Spleen (tissue), 11 donors: Measurements from ENCODE around the gene OR4F6. TPM values are rescaled to one million over a fixed set of nuclear protein-coding genes. Genes with fewer than 3 reads are reported as not detected.

ENCODE experiments used
- DNase-seq: peaks from one replicate; pipeline ENCODE4 v3.0.0-alpha.2; 2020
- H3K27ac ChIP-seq, 8 donors: fragments of 200-600 bp; sonication (generic) in 7 of 8; 1 replicate in 4 of 8; 2 replicates in 4 of 8; pipeline versions ENCODE4 v1.5.0 to v1.8.0; 2016 to 2021; ENCODE audit warnings: inconsistent platforms in 4 of 8, mild to moderate bottlenecking in 4 of 8, moderate library complexity in 1 of 8
- H3K27me3 ChIP-seq, 7 donors: fragments of 200-600 bp; sonication (generic) in 6 of 7; replicated peaks in 1 of 7; 1 replicate in 4 of 7; 2 replicates in 3 of 7; pipeline versions ENCODE4 v1.5.0 to v1.8.0; 2016 to 2021; ENCODE audit warnings: inconsistent platforms in 3 of 7, mild to moderate bottlenecking in 1 of 7
- H3K36me3 ChIP-seq, 6 donors: fragments of 200-600 bp; sonication (generic) in 5 of 6; 1 replicate in 4 of 6; 2 replicates in 2 of 6; pipeline versions ENCODE4 v1.5.0 to v1.8.0; 2016 to 2021; ENCODE audit warnings: inconsistent platforms in 2 of 6
- H3K4me1 ChIP-seq, 6 donors: fragments of 200-600 bp; sonication (generic) in 5 of 6; 1 replicate in 3 of 6; 2 replicates in 3 of 6; pipeline versions ENCODE4 v1.5.0 to v1.8.0; 2016 to 2021; ENCODE audit warnings: inconsistent platforms in 3 of 6
- H3K4me3 ChIP-seq, 8 donors: fragments of 200-600 bp; sonication (generic) in 7 of 8; 1 replicate in 4 of 8; 2 replicates in 4 of 8; pipeline versions ENCODE4 v1.5.0 to v1.8.0; 2016 to 2021; ENCODE audit warnings: inconsistent platforms in 4 of 8, mild to moderate bottlenecking in 4 of 8, moderate library complexity in 2 of 8
- H3K9me3 ChIP-seq, 8 donors: fragments of 200-600 bp; sonication (generic) in 7 of 8; 1 replicate in 4 of 8; 2 replicates in 4 of 8; pipeline versions ENCODE4 v1.5.0 to v1.8.0; 2016 to 2021; ENCODE audit warnings: inconsistent platforms in 4 of 8
- POLR2A ChIP-seq, 3 donors: fragments of 450-650 bp; IDR thresholded peaks; one replicate each; pipeline ENCODE4 v1.5.1; 2017; ENCODE audit warnings: antibody characterized with exemption in 3 of 3, mild to moderate bottlenecking in 1 of 3
- POLR2AphosphoS5 ChIP-seq, 3 donors: sonication (generic); formaldehyde crosslinking; IDR thresholded peaks; one replicate each; pipeline ENCODE4 v1.5.1; 2017; ENCODE audit warnings: antibody characterized with exemption in 3 of 3
- WGBS, 5 donors: extraction: QIAGEN DNeasy Blood & Tissue Kit in 3 of 5; methylation state at CpG; one replicate each; pipeline versions ENCODE4 v1.1.5 to v1.1.7; 2013 to 2018; 5-methylcytosine and 5-hydroxymethylcytosine counted together
- intact Hi-C: fragments of 100-400 bp; cut with DNase I; formaldehyde crosslinking; loops from one replicate; pipeline ENCODE4 v1.15.0; 2023; ENCODE audit warnings: low total_unique reads
- polyA plus RNA-seq, 3 donors: library from polyadenylated mRNA; stranded (reverse); fragments of 200-250 nt; gene quantifications; one replicate each; pipeline ENCODE4 v1.2.1, GENCODE V29; 2013
- total RNA-seq, 7 donors: library from RNA; depleted of rRNA in 3 of 7; stranded (reverse); fragments of >200 nt in 3 of 7; fragmentation: NEBNext Ultra II Directional in 4 of 7; extraction: Animal tissue kit (Norgen Biotek cat#: 25700) in 4 of 7; gene quantifications; one replicate each; pipeline versions ENCODE4 v1.1.0 to v1.2.1, GENCODE V29; 2016 to 2021
- TF ChIP-seq, protein P1 (sequence below), 11 experiments: fragments of 200-600 bp in 7 of 11; fragments of 450-650 bp in 4 of 11; sonication (generic) in 4 of 11; IDR thresholded peaks in 8 of 11; conservative IDR thresholded peaks in 3 of 11; 1 replicate in 7 of 11; 2 replicates in 4 of 11; pipeline versions ENCODE4 v1.4.0 to v1.8.0; 2016 to 2021; ENCODE audit warnings: antibody characterized with exemption in 11 of 11, inconsistent platforms in 4 of 11, mild to moderate bottlenecking in 1 of 11
- donor health status: healthy with polysubstance abuse.
- donor health status: DM: no; HTN: no; CAD: no; lungs with moderate emphysema.
- donor health status: DM: no; HTN: no; CAD: no.
- donor health status: Bipolar disorder and iron deficiency.
- donor health status: healthy.
- donor health status: DM: no; HTN: no; CAD: no.
- donor health status: DM: yes; HTN: yes; CAD: no.

The OR4F6 gene
- total and polyA plus RNA-seq, 10 donors = not detected

DNA sequence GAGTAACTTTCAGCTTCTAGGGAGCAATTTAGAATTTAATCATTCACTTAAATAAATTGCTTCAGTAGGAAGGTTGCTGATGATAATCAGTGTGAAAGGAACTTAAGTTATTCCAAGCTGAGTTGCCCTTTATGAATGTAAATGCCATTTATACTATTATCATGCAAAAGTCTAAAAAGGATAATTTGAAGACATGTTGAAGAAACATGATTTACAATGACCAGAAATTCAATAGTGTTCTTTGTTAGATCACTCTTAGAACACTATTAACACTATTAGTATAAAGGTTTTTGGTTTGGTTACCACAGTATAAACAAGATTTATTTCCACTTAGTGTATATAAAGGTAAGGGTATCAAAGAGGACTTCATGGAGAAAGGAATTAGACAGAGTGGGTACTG is 1.6 kb downstream of the OR4F6 start:
- TF ChIP-seq POLR2AphosphoS5 (IDR thresholded peaks at IDR 0.05) = no peak
- TF ChIP-seq, protein P1, sequence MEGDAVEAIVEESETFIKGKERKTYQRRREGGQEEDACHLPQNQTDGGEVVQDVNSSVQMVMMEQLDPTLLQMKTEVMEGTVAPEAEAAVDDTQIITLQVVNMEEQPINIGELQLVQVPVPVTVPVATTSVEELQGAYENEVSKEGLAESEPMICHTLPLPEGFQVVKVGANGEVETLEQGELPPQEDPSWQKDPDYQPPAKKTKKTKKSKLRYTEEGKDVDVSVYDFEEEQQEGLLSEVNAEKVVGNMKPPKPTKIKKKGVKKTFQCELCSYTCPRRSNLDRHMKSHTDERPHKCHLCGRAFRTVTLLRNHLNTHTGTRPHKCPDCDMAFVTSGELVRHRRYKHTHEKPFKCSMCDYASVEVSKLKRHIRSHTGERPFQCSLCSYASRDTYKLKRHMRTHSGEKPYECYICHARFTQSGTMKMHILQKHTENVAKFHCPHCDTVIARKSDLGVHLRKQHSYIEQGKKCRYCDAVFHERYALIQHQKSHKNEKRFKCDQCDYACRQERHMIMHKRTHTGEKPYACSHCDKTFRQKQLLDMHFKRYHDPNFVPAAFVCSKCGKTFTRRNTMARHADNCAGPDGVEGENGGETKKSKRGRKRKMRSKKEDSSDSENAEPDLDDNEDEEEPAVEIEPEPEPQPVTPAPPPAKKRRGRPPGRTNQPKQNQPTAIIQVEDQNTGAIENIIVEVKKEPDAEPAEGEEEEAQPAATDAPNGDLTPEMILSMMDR (IDR thresholded peaks at IDR 0.05 in 8 of 11, conservative IDR thresholded peaks at IDR 0.05 in 3 of 11) = no peak

GRCh38 chr15:101805605-101806345 is 2.5 kb downstream of the OR4F6 start:
- H3K27me3 ChIP-seq = peaks cover 0 to 21% (median 0%) of the 10 kb centered on the region in 7 donors
- intact Hi-C loops = no loop called here
- 61 to 72% (median 65%) methylated on average over 6 of the region's 6 CpGs for WGBS, 5 donors
- no peaks in the 10 kb centered on the region for H3K4me1 ChIP-seq
- no peak for DNase-seq
- no peak overlapping the region for H3K27ac ChIP-seq
- TF ChIP-seq POLR2A (IDR thresholded peaks at IDR 0.05) (no peak), POLR2AphosphoS5 (IDR thresholded peaks at IDR 0.05) (no peak)
- TF ChIP-seq, protein P1 (IDR thresholded peaks at IDR 0.05 in 8 of 11, conservative IDR thresholded peaks at IDR 0.05 in 3 of 11) = no peak
- H3K9me3 ChIP-seq = no peaks in the 10 kb centered on the region
- no peaks in the 10 kb centered on the region for H3K36me3 ChIP-seq
- no peak overlapping the region for H3K4me3 ChIP-seq

More for the DNA sequence above, 1.6 kb downstream of the OR4F6 start:
- H3K27ac ChIP-seq = no peak overlapping the region
- no peaks in the 10 kb centered on the region for H3K36me3 ChIP-seq
- H3K27me3 ChIP-seq = peaks cover 0 to 21% (median 0%) of the 10 kb centered on the region in 7 donors
- no peaks in the 10 kb centered on the region for H3K9me3 ChIP-seq
- no peak overlapping the region for H3K4me3 ChIP-seq
- no peak for DNase-seq
- intact Hi-C loops = no loop called here
- H3K4me1 ChIP-seq = no peaks in the 10 kb centered on the region

DNA sequence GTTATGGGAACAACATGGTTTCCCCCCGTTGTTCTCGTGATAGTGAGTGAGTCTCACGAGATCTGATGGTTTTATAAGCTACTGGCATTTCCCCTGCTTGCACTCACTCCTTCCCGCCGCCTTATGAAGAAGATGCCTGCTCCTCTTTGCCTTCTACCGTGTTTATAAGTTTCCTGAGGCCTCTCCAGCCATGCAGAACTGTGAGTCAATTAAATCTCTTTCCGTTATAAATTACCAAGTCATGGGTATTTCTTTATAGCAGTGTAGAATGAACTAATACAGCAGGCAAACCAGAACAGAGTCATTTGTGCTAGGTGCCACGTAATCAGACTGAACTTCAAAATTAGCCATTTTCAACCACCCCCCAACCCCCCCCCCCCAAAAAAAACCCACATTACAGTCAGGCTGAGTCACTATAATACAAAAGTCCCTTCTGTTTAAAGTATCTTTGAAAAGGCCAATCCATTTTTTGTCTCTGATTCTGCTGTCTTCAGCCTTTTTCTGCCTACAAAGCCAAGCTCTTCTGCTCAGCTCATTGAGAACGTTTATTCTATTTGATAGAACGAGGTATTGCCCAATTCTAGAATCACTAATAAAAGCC is 4.1 kb downstream of the OR4F6 start:
- Histone ChIP-seq H3K27me3 (peaks cover 0 to 21% (median 0%) of the 10 kb centered on the region in 7 donors), H3K27ac (no peak overlapping the region), H3K4me3 (no peak overlapping the region), H3K4me1 (no peaks in the 10 kb centered on the region), H3K36me3 (no peaks in the 10 kb centered on the region), H3K9me3 (no peaks in the 10 kb centered on the region)
- intact Hi-C loops = no loop called here
- WGBS, 5 donors = 62 to 76% (median 73%) methylated on average over 10 of the region's 10 CpGs
- DNase-seq = no peak
- TF ChIP-seq POLR2AphosphoS5 (IDR thresholded peaks at IDR 0.05) (no peak), POLR2A (IDR thresholded peaks at IDR 0.05) (no peak)
- TF ChIP-seq, protein P1 (IDR thresholded peaks at IDR 0.05 in 8 of 11, conservative IDR thresholded peaks at IDR 0.05 in 3 of 11) = no peak

- TF ChIP-seq, protein P1 (IDR thresholded peaks at IDR 0.05 in 8 of 11, conservative IDR thresholded peaks at IDR 0.05 in 3 of 11) = no peak
- TF ChIP-seq POLR2A (IDR thresholded peaks at IDR 0.05) (no peak), POLR2AphosphoS5 (IDR thresholded peaks at IDR 0.05) (no peak)
- intact Hi-C loops = no loop called here
- Histone ChIP-seq H3K4me1 (no peaks in the 10 kb centered on the region), H3K27me3 (peaks cover 0 to 25% (median 0%) of the 10 kb centered on the region in 7 donors), H3K4me3 (no peak overlapping the region), H3K27ac (no peak overlapping the region), H3K9me3 (no peaks in the 10 kb centered on the region), H3K36me3 (no peaks in the 10 kb centered on the region)
- 56 to 81% (median 67%) methylated on average over 2 of the region's 2 CpGs for WGBS, 5 donors
- no peak for DNase-seq
These were observed 4.9 kb downstream of the OR4F6 start for GRCh38 chr15:101808201-101808600.
